HCT116 (cell line): ENCODE results near the gene OR2AE1.

Experiments used
- EZH2phosphoT487 ChIP-seq: fragments of 200-600 bp; IDR thresholded peaks from 2 replicates; pipeline ENCODE4 v1.6.1; 2018; ENCODE audit warnings: antibody characterized with exemption, borderline replicate concordance
- FOSL1 ChIP-seq: IDR thresholded peaks from 2 replicates; pipeline ENCODE4 v1.6.1; 2012; ENCODE audit warnings: low read depth
- JUND ChIP-seq: IDR thresholded peaks from 2 replicates; pipeline ENCODE4 v1.6.1; 2012
- POLR2AphosphoS5 ChIP-seq: IDR thresholded peaks from 2 replicates; pipeline ENCODE4 v1.6.1; 2011; ENCODE audit warnings: mild to moderate bottlenecking, low read depth, low read length, moderate library complexity
- SP1 ChIP-seq: IDR thresholded peaks from 2 replicates; pipeline ENCODE4 v1.6.1; 2012; ENCODE audit warnings: low read depth
- TCF7L2 ChIP-seq: IDR thresholded peaks from 2 replicates; pipeline ENCODE4 v1.7.0; 2011; ENCODE audit warnings: borderline replicate concordance, inconsistent platforms; ENCODE audit not compliant: insufficient read depth, insufficient read length; ENCODE audit errors: extremely low read depth
- YY1 ChIP-seq: IDR thresholded peaks from 2 replicates; pipeline ENCODE4 v1.6.1; 2011; ENCODE audit warnings: low read length, low read depth, moderate library complexity, mild to moderate bottlenecking; ENCODE audit not compliant: insufficient replicate concordance; ENCODE audit errors: extremely low read depth
- ZFX ChIP-seq: fragments of 450-650 bp; IDR thresholded peaks from 2 replicates; pipeline ENCODE4 v1.6.1; 2017
- TF ChIP-seq, protein P1 (sequence below): IDR thresholded peaks from 2 replicates; pipeline ENCODE4 v1.6.1; 2012; ENCODE audit warnings: low read depth
- TF ChIP-seq, protein P2 (sequence below), 3 experiments: fragments of 200-600 bp in 1 of 3; sonication (generic) in 1 of 3; IDR thresholded peaks in 2 of 3; conservative IDR thresholded peaks in 1 of 3; 2 replicates each; pipeline ENCODE4 v1.5.1; 2012 to 2017; ENCODE audit warnings: low read depth in 2 of 3, low read length in 2 of 3, antibody characterized with exemption in 1 of 3, borderline replicate concordance in 1 of 3, control low read depth in 1 of 3, mild to moderate bottlenecking in 1 of 3, mixed read lengths in 1 of 3, mixed run types in 1 of 3, moderate library complexity in 1 of 3; ENCODE audit not compliant: insufficient read depth in 1 of 3
- TF ChIP-seq, protein P3 (sequence below): IDR thresholded peaks from 2 replicates; pipeline ENCODE4 v1.6.1; 2012

DNA sequence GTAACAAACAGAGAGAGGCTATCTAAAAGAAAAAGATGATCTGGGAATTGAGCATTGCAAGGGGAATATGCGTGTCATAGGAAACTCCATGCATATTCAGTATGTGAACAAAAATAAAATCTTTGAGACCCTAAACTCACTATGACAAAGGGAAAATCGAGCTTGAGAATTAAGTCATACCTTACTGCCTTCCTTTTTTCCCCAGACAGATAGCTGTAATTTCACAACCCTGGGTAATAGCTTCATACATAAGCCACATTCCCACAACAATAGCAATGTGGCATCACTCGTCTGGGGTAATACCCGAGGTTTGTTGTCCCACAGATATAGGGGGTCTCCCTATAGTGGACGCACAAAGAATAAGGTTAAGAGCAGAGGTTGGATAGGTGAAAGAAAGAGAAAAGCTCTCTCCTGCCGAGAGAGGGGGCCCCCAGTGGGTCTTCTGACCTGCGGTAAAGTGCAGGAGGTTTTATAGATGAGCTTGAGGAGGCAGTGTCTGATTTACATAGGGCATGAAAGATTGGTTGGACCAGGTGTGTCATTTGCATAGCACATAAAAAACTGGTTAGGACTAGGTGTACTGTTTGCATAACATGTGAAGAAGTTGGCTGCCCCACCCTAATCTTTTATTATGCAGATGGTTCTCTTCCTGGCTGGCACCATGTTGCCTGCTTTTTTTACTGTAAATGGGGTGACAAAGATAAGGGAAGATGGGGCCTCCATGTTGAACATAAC lies 37.4 kb downstream of the OR2AE1 start:
- no peak for TF ChIP-seq EZH2phosphoT487
- TF ChIP-seq POLR2AphosphoS5 = no peak
- TF ChIP-seq SP1 = no peak
- no peak for TF ChIP-seq YY1
- TF ChIP-seq ZFX = no peak
- TF ChIP-seq, protein P1, sequence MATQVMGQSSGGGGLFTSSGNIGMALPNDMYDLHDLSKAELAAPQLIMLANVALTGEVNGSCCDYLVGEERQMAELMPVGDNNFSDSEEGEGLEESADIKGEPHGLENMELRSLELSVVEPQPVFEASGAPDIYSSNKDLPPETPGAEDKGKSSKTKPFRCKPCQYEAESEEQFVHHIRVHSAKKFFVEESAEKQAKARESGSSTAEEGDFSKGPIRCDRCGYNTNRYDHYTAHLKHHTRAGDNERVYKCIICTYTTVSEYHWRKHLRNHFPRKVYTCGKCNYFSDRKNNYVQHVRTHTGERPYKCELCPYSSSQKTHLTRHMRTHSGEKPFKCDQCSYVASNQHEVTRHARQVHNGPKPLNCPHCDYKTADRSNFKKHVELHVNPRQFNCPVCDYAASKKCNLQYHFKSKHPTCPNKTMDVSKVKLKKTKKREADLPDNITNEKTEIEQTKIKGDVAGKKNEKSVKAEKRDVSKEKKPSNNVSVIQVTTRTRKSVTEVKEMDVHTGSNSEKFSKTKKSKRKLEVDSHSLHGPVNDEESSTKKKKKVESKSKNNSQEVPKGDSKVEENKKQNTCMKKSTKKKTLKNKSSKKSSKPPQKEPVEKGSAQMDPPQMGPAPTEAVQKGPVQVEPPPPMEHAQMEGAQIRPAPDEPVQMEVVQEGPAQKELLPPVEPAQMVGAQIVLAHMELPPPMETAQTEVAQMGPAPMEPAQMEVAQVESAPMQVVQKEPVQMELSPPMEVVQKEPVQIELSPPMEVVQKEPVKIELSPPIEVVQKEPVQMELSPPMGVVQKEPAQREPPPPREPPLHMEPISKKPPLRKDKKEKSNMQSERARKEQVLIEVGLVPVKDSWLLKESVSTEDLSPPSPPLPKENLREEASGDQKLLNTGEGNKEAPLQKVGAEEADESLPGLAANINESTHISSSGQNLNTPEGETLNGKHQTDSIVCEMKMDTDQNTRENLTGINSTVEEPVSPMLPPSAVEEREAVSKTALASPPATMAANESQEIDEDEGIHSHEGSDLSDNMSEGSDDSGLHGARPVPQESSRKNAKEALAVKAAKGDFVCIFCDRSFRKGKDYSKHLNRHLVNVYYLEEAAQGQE = no peak
- TF ChIP-seq FOSL1 = no peak
- TF ChIP-seq, protein P2, sequence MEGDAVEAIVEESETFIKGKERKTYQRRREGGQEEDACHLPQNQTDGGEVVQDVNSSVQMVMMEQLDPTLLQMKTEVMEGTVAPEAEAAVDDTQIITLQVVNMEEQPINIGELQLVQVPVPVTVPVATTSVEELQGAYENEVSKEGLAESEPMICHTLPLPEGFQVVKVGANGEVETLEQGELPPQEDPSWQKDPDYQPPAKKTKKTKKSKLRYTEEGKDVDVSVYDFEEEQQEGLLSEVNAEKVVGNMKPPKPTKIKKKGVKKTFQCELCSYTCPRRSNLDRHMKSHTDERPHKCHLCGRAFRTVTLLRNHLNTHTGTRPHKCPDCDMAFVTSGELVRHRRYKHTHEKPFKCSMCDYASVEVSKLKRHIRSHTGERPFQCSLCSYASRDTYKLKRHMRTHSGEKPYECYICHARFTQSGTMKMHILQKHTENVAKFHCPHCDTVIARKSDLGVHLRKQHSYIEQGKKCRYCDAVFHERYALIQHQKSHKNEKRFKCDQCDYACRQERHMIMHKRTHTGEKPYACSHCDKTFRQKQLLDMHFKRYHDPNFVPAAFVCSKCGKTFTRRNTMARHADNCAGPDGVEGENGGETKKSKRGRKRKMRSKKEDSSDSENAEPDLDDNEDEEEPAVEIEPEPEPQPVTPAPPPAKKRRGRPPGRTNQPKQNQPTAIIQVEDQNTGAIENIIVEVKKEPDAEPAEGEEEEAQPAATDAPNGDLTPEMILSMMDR (IDR thresholded peaks at IDR 0.05 in 2 of 3, conservative IDR thresholded peaks at IDR 0.05 in 1 of 3; ENCODE audit: borderline replicate concordance in 1 of 3, insufficient read depth in 1 of 3, low read depth in 2 of 3, low read length in 2 of 3) = no peak
- TF ChIP-seq JUND = no peak
- no peak for TF ChIP-seq TCF7L2
- TF ChIP-seq, protein P3, sequence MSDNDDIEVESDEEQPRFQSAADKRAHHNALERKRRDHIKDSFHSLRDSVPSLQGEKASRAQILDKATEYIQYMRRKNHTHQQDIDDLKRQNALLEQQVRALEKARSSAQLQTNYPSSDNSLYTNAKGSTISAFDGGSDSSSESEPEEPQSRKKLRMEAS = no peak
